Mucosa of descending colon (tissue), 3 donors: ENCODE data around the gene TMEM165. TPM values are rescaled to one million over a fixed set of nuclear protein-coding genes. Genes with fewer than 3 reads are reported as not detected.
"Not testable (repeated sequence)": the region's sequence is repeated elsewhere in the genome, so short reads cannot be mapped to it uniquely, and the experiment has no call there.

Source experiments
- ATAC-seq: fragments of 200-7000 bp; cut with Tn5 transposase; one replicate; pipeline ENCODE4 v1.9.1; 2020; ENCODE audit warnings: mild to moderate bottlenecking, moderate library complexity
- DNase-seq, 3 donors: peaks; one replicate each; pipeline ENCODE4 v3.0.0-alpha.2; 2020
- H3K36me3 ChIP-seq: fragments of 200-600 bp; one replicate; pipeline ENCODE4 v1.8.0; 2021; ENCODE audit warnings: low read depth, mild to moderate bottlenecking
- H3K4me1 ChIP-seq: fragments of 200-600 bp; one replicate; pipeline ENCODE4 v1.8.0; 2021; ENCODE audit warnings: low read depth, mild to moderate bottlenecking
- H3K4me3 ChIP-seq: fragments of 200-600 bp; one replicate; pipeline ENCODE4 v1.8.0; 2021; ENCODE audit warnings: mild to moderate bottlenecking
- H3K9me3 ChIP-seq: fragments of 200-600 bp; one replicate; pipeline ENCODE4 v1.8.0; 2021; ENCODE audit warnings: mild to moderate bottlenecking
- CTCF ChIP-seq: fragments of 200-600 bp; IDR thresholded peaks from one replicate; pipeline ENCODE4 v1.8.0; 2022; ENCODE audit warnings: antibody characterized with exemption, mild to moderate bottlenecking
- intact Hi-C, 2 donors: fragments of 100-400 bp; cut with DNase I in 1 of 2; cut with micrococcal nuclease in 1 of 2; formaldehyde crosslinking; loops; one replicate each; pipeline versions ENCODE4 v1.11.0 to v1.11.1; 2022; cut with DNase I, micrococcal nuclease
- total RNA-seq, 3 donors: library from RNA; stranded (reverse); fragmentation: NEBNext Ultra II Directional in 2 of 3; extraction: Animal tissue kit (Norgen Biotek cat#: 25700) in 2 of 3; gene quantifications; one replicate each; pipeline versions ENCODE4 v1.2.1 to v1.2.4, GENCODE V29; 2021 to 2023
- donor health status: DM: no; HTN: no; CAD: no; lungs with moderate emphysema.
- donor health status: DM: no; HTN: no; CAD: no.
- donor health status: DM: no; HTN: yes; CAD: no.

Gene TMEM165
- total RNA-seq, 3 donors from 2014 or later, result 56.4 to 85.8 (median 77.6) TPM

- no peak for DNase-seq
- H3K36me3 ChIP-seq, result no peaks in the 10 kb centered on the region
- no peak for TF ChIP-seq CTCF
- peaks cover 10% of the 10 kb centered on the region for H3K4me1 ChIP-seq
- intact Hi-C loops, result no loop called here
- H3K9me3 ChIP-seq, result no peaks in the 10 kb centered on the region
- peak; percentile 45 for ATAC-seq
- no peak overlapping the region for H3K4me3 ChIP-seq
Measured at GRCh38 chr4:55356991-55357461, 38.7 kb upstream of the TMEM165 start.

GRCh38 chr4:55358246-55358645 lies 37.5 kb upstream of the TMEM165 start:
- H3K4me1 ChIP-seq, result peaks cover 10% of the 10 kb centered on the region
- no peak for DNase-seq
- no peak for TF ChIP-seq CTCF

GRCh38 chr4:55358668-55359067 lies 37.1 kb upstream of the TMEM165 start:
- ATAC-seq (peak; percentile 86), DNase-seq (no peak)
- no peak overlapping the region for H3K4me3 ChIP-seq
- H3K9me3 ChIP-seq, result no peaks in the 10 kb centered on the region
- H3K4me1 ChIP-seq, result peaks cover 10% of the 10 kb centered on the region
- no peak for TF ChIP-seq CTCF
- intact Hi-C loops, result no loop called here
- no peaks in the 10 kb centered on the region for H3K36me3 ChIP-seq

More at GRCh38 chr4:55358246-55358645, 37.5 kb upstream of the TMEM165 start:
- Histone ChIP-seq H3K36me3 (no peaks in the 10 kb centered on the region), H3K4me3 (no peak overlapping the region), H3K9me3 (no peaks in the 10 kb centered on the region)
- intact Hi-C loops, result no loop called here
- ATAC-seq, result no peak

GRCh38 chr4:55359397-55359916 lies 36.3 kb upstream of the TMEM165 start:
- Histone ChIP-seq H3K4me1 (peaks cover 10% of the 10 kb centered on the region), H3K36me3 (no peaks in the 10 kb centered on the region), H3K4me3 (no peak overlapping the region), H3K9me3 (no peaks in the 10 kb centered on the region)
- intact Hi-C loops, result no loop called here
- ATAC-seq (peak; percentile 20), DNase-seq (no peak)
- no peak for TF ChIP-seq CTCF

- H3K4me1 ChIP-seq, DNase-seq, H3K36me3 ChIP-seq, H3K9me3 ChIP-seq, intact Hi-C loops, ATAC-seq, H3K4me3 ChIP-seq: not testable (repeated sequence)
Measured at GRCh38 chr4:55362938-55363337, 32.8 kb upstream of the TMEM165 start.

- Histone ChIP-seq H3K4me1 (peaks cover 5% of the 10 kb centered on the region), H3K4me3 (no peak overlapping the region), H3K9me3 (no peaks in the 10 kb centered on the region), H3K36me3 (no peaks in the 10 kb centered on the region)
- ATAC-seq (no peak), DNase-seq (no peak)
- TF ChIP-seq CTCF, result no peak
- intact Hi-C loops, result no loop called here
Measured at GRCh38 chr4:55363691-55364351, 31.9 kb upstream of the TMEM165 start.
